Transverse colon (tissue), 4 donors: ENCODE data around the gene PFDN5.
A peak's percentile ranks its signal among the peaks of the same experiment; 100 is the strongest.

Source experiments
- CTCF ChIP-seq, 5 experiments: fragments of 200-600 bp in 3 of 5; fragments of 450-650 bp in 2 of 5; sonication (generic) in 3 of 5; IDR thresholded peaks; 1 replicate in 2 of 5; 2 replicates in 3 of 5; pipeline ENCODE4 v1.5.1; 2016 to 2017; ENCODE audit warnings: antibody characterized with exemption in 5 of 5, inconsistent platforms in 3 of 5, mild to moderate bottlenecking in 2 of 5, moderate library complexity in 1 of 5
- EP300 ChIP-seq: sonication (generic); formaldehyde crosslinking; IDR thresholded peaks from one replicate; pipeline ENCODE4 v1.6.1; 2017; ENCODE audit warnings: antibody characterized with exemption, low read depth
- POLR2A ChIP-seq: fragments of 450-650 bp; IDR thresholded peaks from one replicate; pipeline ENCODE4 v1.6.1; 2016; ENCODE audit warnings: antibody characterized with exemption, mild to moderate bottlenecking, moderate library complexity
- POLR2AphosphoS5 ChIP-seq, 3 donors: sonication (generic); formaldehyde crosslinking; IDR thresholded peaks; one replicate each; pipeline ENCODE4 v1.6.1; 2016; ENCODE audit warnings: antibody characterized with exemption in 3 of 3

- TF ChIP-seq EP300 (no peak), POLR2AphosphoS5 (IDR thresholded peaks at IDR 0.05) (peak in 1 of 3 donors; percentile 16), CTCF (IDR thresholded peaks at IDR 0.05) (peak in 2 of 5 experiments; percentile 26 to 36), POLR2A (no peak)
Measured at GRCh38 chr12:53267999-53268629, 27.2 kb upstream of the PFDN5 start, which contains the start of gene ESPL1.
